ENCODE results near the gene MTG2. TPM values are rescaled to one million over a fixed set of nuclear protein-coding genes. Genes with fewer than 3 reads are reported as not detected.

The MTG2 gene
- total RNA-seq, 3 donors from 2014 or later = 28.8 to 34.9 (median 32.6) TPM

GRCh38 chr20:62232770-62233645 is 50.2 kb downstream of the MTG2 start:
- DNase-seq = no peak
- intact Hi-C loops (cut with DNase I, micrococcal nuclease) = no loop called here
- H3K36me3 ChIP-seq (ENCODE audit: low read depth) = no peaks in the 10 kb centered on the region
- TF ChIP-seq, protein P1, sequence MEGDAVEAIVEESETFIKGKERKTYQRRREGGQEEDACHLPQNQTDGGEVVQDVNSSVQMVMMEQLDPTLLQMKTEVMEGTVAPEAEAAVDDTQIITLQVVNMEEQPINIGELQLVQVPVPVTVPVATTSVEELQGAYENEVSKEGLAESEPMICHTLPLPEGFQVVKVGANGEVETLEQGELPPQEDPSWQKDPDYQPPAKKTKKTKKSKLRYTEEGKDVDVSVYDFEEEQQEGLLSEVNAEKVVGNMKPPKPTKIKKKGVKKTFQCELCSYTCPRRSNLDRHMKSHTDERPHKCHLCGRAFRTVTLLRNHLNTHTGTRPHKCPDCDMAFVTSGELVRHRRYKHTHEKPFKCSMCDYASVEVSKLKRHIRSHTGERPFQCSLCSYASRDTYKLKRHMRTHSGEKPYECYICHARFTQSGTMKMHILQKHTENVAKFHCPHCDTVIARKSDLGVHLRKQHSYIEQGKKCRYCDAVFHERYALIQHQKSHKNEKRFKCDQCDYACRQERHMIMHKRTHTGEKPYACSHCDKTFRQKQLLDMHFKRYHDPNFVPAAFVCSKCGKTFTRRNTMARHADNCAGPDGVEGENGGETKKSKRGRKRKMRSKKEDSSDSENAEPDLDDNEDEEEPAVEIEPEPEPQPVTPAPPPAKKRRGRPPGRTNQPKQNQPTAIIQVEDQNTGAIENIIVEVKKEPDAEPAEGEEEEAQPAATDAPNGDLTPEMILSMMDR (IDR thresholded peaks at IDR 0.05) = no peak
- no peaks in the 10 kb centered on the region for H3K4me1 ChIP-seq (ENCODE audit: low read depth)
- no peak overlapping the region for H3K4me3 ChIP-seq
- no peak for ATAC-seq
- H3K9me3 ChIP-seq = no peaks in the 10 kb centered on the region

GRCh38 chr20:62233684-62234083 is 50.9 kb downstream of the MTG2 start:
- intact Hi-C loops (cut with DNase I, micrococcal nuclease) = no loop called here
- DNase-seq = no peak

GRCh38 chr20:62234339-62234738 is 51.5 kb downstream of the MTG2 start:
- no peaks in the 10 kb centered on the region for H3K9me3 ChIP-seq
- no peak overlapping the region for H3K4me3 ChIP-seq
- no peaks in the 10 kb centered on the region for H3K36me3 ChIP-seq (ENCODE audit: low read depth)
- peak in 2 of 3 donors; percentile 56 to 65 for DNase-seq
- intact Hi-C loops (cut with DNase I, micrococcal nuclease) = no loop called here
- ATAC-seq = no peak
- H3K4me1 ChIP-seq (ENCODE audit: low read depth) = peaks cover 2% of the 10 kb centered on the region
- TF ChIP-seq, protein P1 (IDR thresholded peaks at IDR 0.05) = no peak

More at GRCh38 chr20:62233684-62234083, 50.9 kb downstream of the MTG2 start:
- TF ChIP-seq, protein P1 (IDR thresholded peaks at IDR 0.05) = no peak
- H3K9me3 ChIP-seq = no peaks in the 10 kb centered on the region
- no peaks in the 10 kb centered on the region for H3K36me3 ChIP-seq (ENCODE audit: low read depth)
- no peak overlapping the region for H3K4me3 ChIP-seq
- no peak for ATAC-seq
- no peaks in the 10 kb centered on the region for H3K4me1 ChIP-seq (ENCODE audit: low read depth)

GRCh38 chr20:62235001-62235776 is 52.4 kb downstream of the MTG2 start:
- TF ChIP-seq, protein P1 (IDR thresholded peaks at IDR 0.05) = no peak
- Histone ChIP-seq H3K4me1 (ENCODE audit: low read depth) (peaks cover 10% of the 10 kb centered on the region), H3K36me3 (ENCODE audit: low read depth) (no peaks in the 10 kb centered on the region), H3K9me3 (no peaks in the 10 kb centered on the region), H3K4me3 (no peak overlapping the region)
- intact Hi-C loops (cut with DNase I, micrococcal nuclease) = no loop called here
- ATAC-seq (no peak), DNase-seq (no peak)

- TF ChIP-seq, protein P1 (IDR thresholded peaks at IDR 0.05) = no peak
- ATAC-seq = no peak
Measured at GRCh38 chr20:62235777-62236157, 52.9 kb downstream of the MTG2 start.

More at GRCh38 chr20:62235777-62236157, 52.9 kb downstream of the MTG2 start:
- DNase-seq = peak in 1 of 3 donors; percentile 52
- H3K9me3 ChIP-seq = no peaks in the 10 kb centered on the region
- intact Hi-C loops (cut with DNase I, micrococcal nuclease) = no loop called here
- H3K4me1 ChIP-seq (ENCODE audit: low read depth) = peaks cover 15% of the 10 kb centered on the region
- H3K36me3 ChIP-seq (ENCODE audit: low read depth) = no peaks in the 10 kb centered on the region
- H3K4me3 ChIP-seq = no peak overlapping the region

Measured in mucosa of descending colon (tissue), 3 donors.